IMR-90 (cell line): ENCODE measurements around the gene FNBP1. TPM values are rescaled to one million over a fixed set of nuclear protein-coding genes. Genes with fewer than 3 reads are reported as not detected.
"Not testable (repeated sequence)": the region's sequence is repeated elsewhere in the genome, so short reads cannot be mapped to it uniquely, and the experiment has no call there.

Experiments
- ATAC-seq: fragments of 200-7000 bp; cut with Tn5 transposase; 2 replicates; pipeline ENCODE4 v1.9.1; 2020; ENCODE audit warnings: low read depth, mild to moderate bottlenecking, moderate library complexity
- BruUV-seq: library from RNA; stranded (reverse); fragments of 400-500 nt; replicated peaks from 2 replicates; lab custom pipeline; 2021; lab: Mats Ljungman, UMichigan
- CTCF ChIA-PET: fragments of 300-600 bp; formaldehyde crosslinking; extraction: SDS; loops from one replicate; lab custom pipeline; 2021; ENCODE audit warnings: antibody characterized with exemption; lab: Yijun Ruan, JAX
- POLR2A ChIA-PET: fragments of 300-600 bp; sonication (Branson Sonifier 250); formaldehyde crosslinking; loops from one replicate; lab custom pipeline; 2022; ENCODE audit warnings: antibody characterized with exemption; ENCODE audit not compliant: unreplicated experiment; lab: Charles Lee
- DNase-seq: peaks from one replicate; pipeline ENCODE4 v3.0.0; 2013
- H2AFZ ChIP-seq: replicated peaks from 2 replicates; pipeline ENCODE3; 2013; ENCODE audit warnings: low read length, mild to moderate bottlenecking; ENCODE audit not compliant: poor library complexity
- H2AK5ac ChIP-seq: 2 replicates; pipeline ENCODE4 v1.6.1; 2013; ENCODE audit warnings: low read depth, low read length, inconsistent platforms
- H2AK9ac ChIP-seq: replicated peaks from 2 replicates; pipeline ENCODE3; 2013; ENCODE audit warnings: mild to moderate bottlenecking, low read depth, low read length, moderate library complexity; ENCODE audit not compliant: poor library complexity
- H2BK120ac ChIP-seq: 2 replicates; pipeline ENCODE4 v1.6.1; 2013; ENCODE audit warnings: low read depth, low read length, inconsistent platforms
- H2BK15ac ChIP-seq: 3 replicates; pipeline ENCODE4 v1.6.1; 2013; ENCODE audit warnings: low read depth, low read length, inconsistent platforms
- H2BK20ac ChIP-seq: 2 replicates; pipeline ENCODE4 v1.6.1; 2013; ENCODE audit warnings: low read depth, mild to moderate bottlenecking, inconsistent platforms, low read length, moderate library complexity
- H2BK5ac ChIP-seq: 2 replicates; pipeline ENCODE4 v1.6.1; 2013; ENCODE audit warnings: mild to moderate bottlenecking, low read depth, low read length, inconsistent platforms; ENCODE audit not compliant: poor library complexity, severe bottlenecking
- H3K14ac ChIP-seq: replicated peaks from 2 replicates; pipeline ENCODE4 v1.6.1; 2013; ENCODE audit warnings: low read depth, low read length, inconsistent platforms
- H3K18ac ChIP-seq: 2 replicates; pipeline ENCODE4 v1.6.1; 2013; ENCODE audit warnings: low read depth, low read length, control low read depth
- H3K23ac ChIP-seq: 2 replicates; pipeline ENCODE4 v1.6.1; 2013; ENCODE audit warnings: low read depth, low read length, inconsistent platforms
- H3K27ac ChIP-seq: 2 replicates; pipeline ENCODE4 v1.5.1; 2013; ENCODE audit warnings: mild to moderate bottlenecking, control low read depth, low read length; ENCODE audit not compliant: insufficient read depth
- H3K27me3 ChIP-seq: 2 replicates; pipeline ENCODE4 v1.6.1; 2013; ENCODE audit warnings: low read length; ENCODE audit not compliant: control insufficient read depth, insufficient read depth
- H3K36me3 ChIP-seq: 2 replicates; pipeline ENCODE4 v1.6.1; 2013; ENCODE audit warnings: low read length, mixed read lengths; ENCODE audit not compliant: control insufficient read depth, insufficient read depth
- H3K4ac ChIP-seq: 2 replicates; pipeline ENCODE4 v1.6.1; 2013; ENCODE audit warnings: low read depth, low read length, inconsistent platforms
- H3K4me1 ChIP-seq: 2 replicates; pipeline ENCODE4 v1.6.1; 2013; ENCODE audit warnings: low read length, mixed read lengths; ENCODE audit not compliant: control insufficient read depth, insufficient read depth
- H3K4me2 ChIP-seq: 2 replicates; pipeline ENCODE4 v1.6.1; 2013; ENCODE audit warnings: low read depth, mild to moderate bottlenecking, control low read depth, low read length, moderate library complexity
- H3K4me3 ChIP-seq: 2 replicates; pipeline ENCODE4 v1.5.1; 2013; ENCODE audit warnings: low read depth, mild to moderate bottlenecking, control low read depth, low read length, moderate library complexity; ENCODE audit not compliant: insufficient read depth
- H3K56ac ChIP-seq: 2 replicates; pipeline ENCODE4 v1.6.1; 2013; ENCODE audit warnings: low read length, inconsistent platforms; ENCODE audit not compliant: insufficient read depth; ENCODE audit errors: extremely low read depth
- H3K79me1 ChIP-seq, 2 experiments: 2 replicates each; pipeline ENCODE4 v1.6.1; 2013; ENCODE audit warnings: low read length in 2 of 2, inconsistent platforms in 1 of 2, low read depth in 1 of 2
- H3K9ac ChIP-seq: 2 replicates; pipeline ENCODE4 v1.6.1; 2013; ENCODE audit warnings: low read depth, low read length, control low read depth
- H3K9me1 ChIP-seq: 2 replicates; pipeline ENCODE4 v1.6.1; 2013; ENCODE audit warnings: low read length, inconsistent platforms; ENCODE audit not compliant: insufficient read depth
- H3K9me3 ChIP-seq: 2 replicates; pipeline ENCODE4 v1.6.1; 2013; ENCODE audit warnings: low read length; ENCODE audit not compliant: control insufficient read depth, insufficient read depth
- H4K20me1 ChIP-seq: 2 replicates; pipeline ENCODE4 v1.6.1; 2013; ENCODE audit warnings: low read length, inconsistent platforms; ENCODE audit not compliant: insufficient read depth
- H4K5ac ChIP-seq: 2 replicates; pipeline ENCODE4 v1.6.1; 2013; ENCODE audit warnings: mild to moderate bottlenecking, low read depth, low read length, control low read depth
- H4K8ac ChIP-seq, 2 experiments: 2 replicates each; pipeline ENCODE4 v1.6.1; 2013; ENCODE audit warnings: low read depth in 2 of 2, low read length in 2 of 2, control low read depth in 1 of 2, inconsistent platforms in 1 of 2
- H4K91ac ChIP-seq: 2 replicates; pipeline ENCODE4 v1.6.1; 2013; ENCODE audit warnings: low read depth, low read length, inconsistent platforms; ENCODE audit not compliant: insufficient read depth
- WGBS, 2 experiments: methylation state at CpG; one replicate each; pipeline versions ENCODE4 v1.1.5 to v1.1.7; 2013; ENCODE audit warnings: missing lambda C conversion rate in 2 of 2; ENCODE audit not compliant: insufficient read length in 1 of 2; ENCODE audit errors: extremely low coverage in 2 of 2; 5-methylcytosine and 5-hydroxymethylcytosine counted together
- dilution Hi-C: fragments of 300-500 bp; cut with HindIII; formaldehyde crosslinking; loops from one replicate; pipeline ENCODE4 v1.14.3; 2018; ENCODE audit warnings: low sequenced_read_pairs; ENCODE audit not compliant: unreplicated experiment
- in situ Hi-C: fragments of 300-500 bp; cut with MboI; formaldehyde crosslinking; loops from 3 replicates; pipeline ENCODE4 v1.14.3; 2019; ENCODE audit warnings: low sequenced_read_pairs, inconsistent platforms, mixed read lengths
- intact Hi-C: fragments of 100-400 bp; cut with micrococcal nuclease; formaldehyde crosslinking; loops from 2 replicates; pipeline ENCODE4 v1.10.0; 2022
- polyA plus RNA-seq, 3 experiments: library from polyadenylated mRNA; depleted of rRNA; stranded (reverse); fragments of >200 nt; gene quantifications; 2 replicates each; pipeline ENCODE4 v1.2.3, GENCODE V29; 2012; ENCODE audit warnings: low replicate concordance in 1 of 3
- total RNA-seq: library from RNA; depleted of rRNA; stranded (reverse); fragments of >200 nt; gene quantifications from 2 replicates; pipeline ENCODE4 v1.2.3, GENCODE V29; 2012

FNBP1 gene
- total and polyA plus RNA-seq, 2 of the 4 experiments (the other 2 are of a cell fraction) = 10.3 to 15.4 TPM

- H2BK20ac ChIP-seq, H2AFZ ChIP-seq, H3K4me2 ChIP-seq, H3K36me3 ChIP-seq, H2AK9ac ChIP-seq, dilution Hi-C loops, H3K18ac ChIP-seq, H3K4me3 ChIP-seq, H2BK15ac ChIP-seq, H3K56ac ChIP-seq, H4K91ac ChIP-seq, H2AK5ac ChIP-seq, H3K27ac ChIP-seq, H2BK5ac ChIP-seq, H3K4ac ChIP-seq, DNase-seq, H3K27me3 ChIP-seq, in situ Hi-C loops, ATAC-seq, H3K14ac ChIP-seq, H4K8ac ChIP-seq, H3K9ac ChIP-seq, BruUV-seq, H3K23ac ChIP-seq, H3K9me3 ChIP-seq, POLR2A ChIA-PET, H2BK120ac ChIP-seq, intact Hi-C loops, H3K9me1 ChIP-seq, H3K4me1 ChIP-seq, H4K5ac ChIP-seq: not testable (repeated sequence)
- CTCF ChIA-PET = interaction anchor here (0.6 to 1.3 kb wide), 2 partner anchors 9 to 66 kb away, joined by 3 to 4 read pairs; no protein-coding TSS in a partner anchor
- peaks cover 52% of the 10 kb centered on the region for H4K20me1 ChIP-seq
- peaks cover 19 to 37% of the 10 kb centered on the region in 2 experiments for H3K79me1 ChIP-seq
- no CpG with 5 or more reads among the region's 3 CpGs for WGBS, 2 experiments
These were observed 21.1 kb downstream of the FNBP1 start for GRCh38 chr9:130021842-130022241.
